Stimulated activated CD8-positive, alpha-beta memory T cell treated with anti-CD3 and anti-CD28 coated beads, Interleukin-12 subunit alpha, Interleukin-12 subunit beta, amount 100 ng/mL, for 24 hours (primary cell): Measurements from ENCODE around the gene PAX2.

Source experiments
- DNase-seq: peaks from one replicate; pipeline ENCODE4 v3.0.0-alpha.2; 2020; ENCODE audit errors: extremely low read depth

The PAX2 gene

DNA sequence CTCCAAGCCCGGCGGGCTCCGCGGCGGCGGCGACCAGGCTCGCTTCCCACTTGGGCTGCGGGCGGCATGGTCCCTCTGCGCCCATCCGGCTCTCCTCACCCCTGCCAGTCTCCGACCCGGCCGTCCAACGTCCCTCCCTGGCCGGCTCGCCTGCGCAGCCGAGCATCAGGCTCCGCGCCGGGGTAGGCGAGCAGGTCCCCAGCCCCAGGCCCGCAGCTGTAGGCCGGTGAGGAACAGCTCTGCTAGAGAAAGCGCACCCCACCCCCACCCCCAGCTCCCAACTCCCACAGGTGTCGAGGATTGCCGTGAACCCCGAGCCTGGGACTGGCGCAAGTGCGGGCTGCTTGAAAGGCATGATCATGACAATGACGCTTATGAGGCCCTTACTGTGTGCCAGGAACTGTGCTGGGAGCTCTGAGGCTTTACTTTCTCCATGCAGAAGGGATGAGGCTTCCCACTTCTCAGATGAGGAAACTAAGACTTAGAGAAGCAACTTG, 20.8 kb upstream of the PAX2 start:
- no peak for DNase-seq

DNA sequence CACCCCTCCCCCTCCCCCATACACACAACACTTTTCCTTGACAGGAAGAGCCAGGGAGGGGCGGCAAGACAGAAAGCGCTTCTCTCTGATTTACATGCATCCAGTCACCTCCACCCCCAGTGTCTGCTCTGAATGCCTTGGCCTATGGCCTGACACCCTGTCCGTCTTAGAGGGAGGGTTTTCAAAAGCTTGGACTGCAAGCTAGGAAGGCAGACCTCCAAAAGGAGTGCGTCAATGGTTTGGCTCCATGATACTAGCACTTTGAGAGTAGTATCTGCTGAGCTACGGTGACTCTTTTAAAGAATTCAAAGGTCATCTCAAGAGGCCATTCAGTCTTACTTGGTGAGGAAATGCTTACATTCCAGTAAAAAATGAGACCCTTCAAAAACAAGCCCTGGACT, 20.3 kb upstream of the PAX2 start:
- DNase-seq = no peak

DNA sequence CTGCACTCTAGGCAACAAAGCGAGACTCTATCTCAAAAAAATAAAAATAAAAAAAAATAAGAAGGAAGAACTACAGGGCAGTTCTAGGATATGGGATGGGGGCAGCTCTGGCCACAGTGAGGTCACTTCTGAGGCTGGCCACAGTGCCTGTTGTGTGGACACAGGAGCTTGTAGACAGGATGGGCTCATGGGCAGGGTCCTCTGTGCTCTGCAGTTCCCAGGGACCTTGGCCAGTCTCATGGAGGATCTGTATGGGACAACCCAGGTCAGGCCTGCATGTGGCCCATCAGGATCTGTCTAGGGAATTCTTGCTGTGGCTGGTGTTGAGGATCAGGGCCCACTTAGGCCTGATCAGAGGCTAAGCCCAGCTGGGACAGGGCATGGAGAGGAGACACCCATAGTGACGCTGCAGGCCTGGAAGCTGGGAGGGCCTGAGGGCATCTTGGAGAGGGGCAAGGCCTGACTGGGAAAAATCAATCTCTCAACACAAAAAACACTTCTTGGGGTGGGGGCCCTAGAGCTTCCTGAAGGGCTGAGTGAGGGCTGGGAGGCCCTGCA, 19.4 kb upstream of the PAX2 start:
- DNase-seq = no peak

DNA sequence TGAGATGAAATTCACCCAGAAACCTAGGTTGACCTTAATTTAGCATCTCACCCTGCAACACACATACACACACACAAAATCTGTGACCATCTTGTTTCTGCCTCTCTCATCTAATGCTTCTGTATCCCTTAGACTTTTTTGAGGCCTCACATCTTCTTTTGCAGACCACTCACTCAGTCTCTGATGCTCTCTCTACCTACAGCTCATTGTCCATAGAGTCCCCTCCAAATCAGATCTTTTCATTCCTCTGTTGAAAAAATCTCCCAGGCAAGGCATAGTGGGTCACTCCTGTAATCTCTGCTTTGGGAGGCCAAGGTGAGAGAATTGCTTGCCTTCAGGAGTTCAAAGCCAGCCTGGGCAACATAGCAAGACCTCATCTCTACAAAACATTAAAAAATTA, 17.6 kb upstream of the PAX2 start:
- DNase-seq = no peak

DNA sequence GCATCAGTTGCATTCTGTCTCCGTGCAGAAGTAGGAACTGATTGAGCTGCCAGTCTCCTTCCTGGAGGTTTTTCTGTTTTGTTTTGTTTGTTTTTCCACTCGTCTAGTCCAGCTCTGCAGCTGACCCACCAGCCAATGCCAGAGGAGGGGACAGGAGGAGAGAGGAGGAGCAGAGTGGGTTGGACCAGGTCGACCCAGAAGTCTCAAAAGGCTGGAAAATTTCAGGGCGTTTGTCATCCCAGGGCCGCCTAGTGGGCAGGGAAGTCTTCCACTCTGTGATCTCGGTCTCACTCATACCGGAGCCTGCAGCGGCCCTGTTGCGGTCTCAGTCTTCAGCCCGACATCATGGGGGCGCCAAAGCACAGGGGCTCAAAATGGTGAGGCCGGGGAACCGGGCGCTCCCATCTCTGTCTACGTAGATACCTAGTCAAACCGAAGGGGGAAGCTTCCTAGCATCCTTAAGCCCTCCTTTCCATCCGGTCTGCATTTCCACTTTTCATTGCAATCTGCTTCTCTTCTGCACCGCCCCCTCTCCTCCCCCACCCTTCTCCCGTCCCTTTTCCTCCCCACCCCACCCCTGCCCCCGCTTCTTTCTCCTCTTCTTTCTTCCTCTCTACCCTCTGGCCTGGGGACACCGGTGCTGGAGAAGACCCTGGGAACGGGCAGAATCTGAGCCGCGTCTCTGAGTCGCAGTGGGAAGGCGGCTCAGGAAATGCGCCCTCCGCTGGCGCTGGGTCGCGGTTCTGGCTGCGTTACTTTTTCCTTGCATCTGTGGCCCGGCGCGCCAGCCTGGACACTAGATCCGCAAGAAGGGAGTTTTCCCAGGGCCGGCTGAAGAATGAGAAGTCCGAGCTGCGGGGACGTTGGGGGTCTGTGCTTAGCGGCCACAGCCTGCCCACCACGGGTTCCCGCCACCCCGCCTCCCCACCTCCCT, 16.2 kb upstream of the PAX2 start:
- DNase-seq = no peak

DNA sequence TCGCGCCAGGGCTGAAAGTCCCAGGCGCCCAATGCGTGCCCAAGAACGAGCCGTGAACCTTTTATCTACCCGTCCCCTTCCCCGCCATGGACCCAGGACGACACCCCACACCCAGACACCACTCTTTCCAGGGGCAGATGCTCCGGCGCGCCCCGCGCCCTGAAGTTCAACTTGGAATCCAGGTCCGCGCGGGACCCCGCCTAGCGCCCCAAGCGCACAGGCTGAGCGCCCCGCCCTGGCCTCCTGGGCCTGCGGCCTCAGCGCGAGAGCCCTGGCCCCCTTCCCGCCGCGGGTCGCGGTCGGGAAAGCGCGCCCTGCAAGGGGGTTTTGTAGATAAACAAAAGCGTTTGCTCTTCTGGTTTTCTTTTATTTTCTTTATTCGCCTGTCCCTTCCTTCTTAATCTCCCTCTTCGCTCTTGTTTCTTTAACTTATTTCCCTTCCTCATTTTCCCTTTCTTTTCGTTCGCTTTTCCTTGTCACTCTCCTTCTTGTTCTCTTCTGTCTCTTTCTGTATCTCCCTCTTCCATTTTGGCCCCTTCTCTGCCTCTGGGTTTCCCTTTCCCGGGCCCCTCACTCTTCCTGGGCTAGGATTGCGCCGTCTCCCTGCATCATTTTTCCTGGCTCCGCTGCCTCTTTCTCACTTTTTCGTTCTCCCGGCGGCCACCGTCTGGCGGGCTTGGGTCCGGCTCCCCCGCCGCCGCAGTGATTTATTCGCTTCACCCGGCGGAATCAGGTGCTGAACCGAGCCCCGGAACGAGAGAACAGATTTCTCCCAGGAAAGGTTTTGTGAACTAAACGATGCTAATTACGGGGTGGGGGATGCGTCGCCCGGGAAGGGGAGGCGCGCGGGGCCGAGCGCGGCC, 15.3 kb upstream of the PAX2 start:
- no peak for DNase-seq

DNA sequence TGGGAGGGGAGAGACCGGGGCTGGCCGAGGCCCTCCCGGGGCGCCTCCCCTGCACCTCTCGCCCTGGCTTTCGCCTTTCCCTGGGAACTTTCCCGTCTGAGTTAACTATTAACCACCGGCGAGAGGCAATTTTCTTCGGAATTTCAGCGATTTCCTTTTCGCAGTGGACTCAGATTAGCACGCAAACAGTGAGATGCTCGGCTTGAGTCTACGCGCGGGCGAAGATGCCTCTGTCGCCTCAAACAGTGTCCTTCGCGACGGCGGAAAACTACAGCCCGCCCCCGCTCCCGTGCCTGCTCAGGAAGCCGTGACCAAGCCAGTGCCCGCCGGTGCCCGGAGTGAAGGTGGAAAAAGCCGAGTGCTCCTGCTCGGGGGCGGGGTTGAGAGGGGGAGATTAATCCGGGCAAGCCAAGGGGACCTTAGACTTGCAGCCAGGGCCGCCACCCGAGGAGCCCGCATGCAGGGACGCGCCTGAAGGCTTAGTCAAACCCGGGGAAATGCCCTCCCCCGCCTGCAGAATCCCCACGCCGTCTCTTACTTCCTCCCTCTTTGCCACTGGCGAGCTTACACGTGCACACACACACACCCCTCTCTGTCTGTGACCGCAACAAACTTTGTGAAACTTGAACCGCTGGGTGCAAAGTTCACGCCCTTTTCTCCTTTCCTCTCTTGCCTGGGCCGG, 14.5 kb upstream of the PAX2 start:
- no peak for DNase-seq

DNA sequence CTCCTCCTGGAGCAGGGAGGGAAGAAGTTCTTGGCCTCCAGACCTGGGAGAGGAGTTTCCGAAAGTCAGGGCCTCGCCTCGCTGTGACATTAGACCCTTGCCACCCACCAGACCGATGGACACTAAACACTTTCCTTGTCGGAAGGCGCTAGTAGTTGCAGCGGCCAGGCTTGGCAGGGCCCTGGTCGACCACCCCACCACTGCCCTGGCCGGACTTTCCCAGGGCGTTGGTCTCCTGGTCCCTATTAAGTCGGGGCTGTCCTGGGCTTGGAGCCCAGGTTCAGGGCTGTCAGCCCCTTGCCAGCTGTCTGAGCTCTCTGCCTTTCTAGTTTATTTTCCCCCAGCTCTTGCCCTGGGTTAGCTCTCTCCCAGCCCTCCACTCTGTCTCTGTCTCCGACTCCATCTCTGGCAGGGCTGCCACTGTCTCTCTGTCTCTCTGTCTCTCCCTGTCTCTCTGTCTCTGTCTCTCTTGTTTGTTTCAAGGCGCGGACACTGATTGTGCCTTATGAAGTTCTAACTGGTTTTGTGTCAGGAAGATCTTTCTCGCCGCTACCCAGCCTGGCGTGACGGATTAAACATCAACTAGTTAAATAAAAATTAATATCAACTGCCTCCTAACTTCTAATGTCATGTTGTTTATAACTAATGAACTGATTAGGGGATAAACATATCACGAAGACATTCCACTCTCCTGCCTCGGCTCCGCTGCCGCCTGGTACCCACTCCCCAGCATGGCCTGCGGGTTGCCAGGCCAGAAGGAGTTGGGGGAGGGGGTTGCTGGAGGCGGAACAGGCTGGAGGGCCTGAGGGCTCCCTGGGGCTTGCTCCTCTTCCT, 13.8 kb upstream of the PAX2 start:
- no peak for DNase-seq

DNA sequence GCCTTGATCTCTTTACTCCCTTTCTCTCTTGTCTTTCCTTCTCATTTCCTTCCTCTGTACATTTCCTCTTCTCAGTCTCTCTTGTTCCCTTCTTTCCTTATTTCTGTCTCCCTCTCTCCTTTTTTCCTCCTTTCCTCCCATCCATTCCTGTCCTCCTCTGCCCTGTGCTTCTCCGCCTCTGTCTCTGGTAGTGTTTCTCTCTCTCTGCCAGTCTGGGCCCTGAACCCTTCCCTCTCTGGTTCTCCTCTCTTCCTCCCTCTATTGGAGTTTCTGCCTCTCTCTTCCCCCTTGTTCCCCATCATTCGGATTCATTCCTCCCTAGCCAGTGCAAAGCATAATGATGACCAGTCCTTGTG, 13.2 kb upstream of the PAX2 start:
- no peak for DNase-seq

DNA sequence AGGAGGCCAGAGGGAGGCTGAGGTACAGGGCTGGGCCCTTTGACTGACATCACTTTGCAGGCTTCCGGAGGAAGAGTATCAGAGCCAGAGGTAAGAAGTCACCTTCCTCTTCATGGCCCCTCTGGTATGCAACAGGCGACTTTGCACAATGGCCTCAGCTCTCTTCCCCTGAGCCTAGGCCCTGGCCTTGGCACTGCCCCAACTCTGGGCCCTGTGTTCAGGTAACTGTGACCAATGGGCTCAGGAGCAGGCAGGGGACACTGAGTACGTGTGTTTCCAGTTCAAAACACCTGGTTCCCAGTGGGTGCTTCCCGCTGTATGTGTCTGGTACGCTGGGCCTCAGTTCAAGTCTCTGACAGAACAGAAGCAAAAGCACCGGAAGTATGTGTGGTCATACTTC, 12.1 kb upstream of the PAX2 start:
- no peak for DNase-seq

DNA sequence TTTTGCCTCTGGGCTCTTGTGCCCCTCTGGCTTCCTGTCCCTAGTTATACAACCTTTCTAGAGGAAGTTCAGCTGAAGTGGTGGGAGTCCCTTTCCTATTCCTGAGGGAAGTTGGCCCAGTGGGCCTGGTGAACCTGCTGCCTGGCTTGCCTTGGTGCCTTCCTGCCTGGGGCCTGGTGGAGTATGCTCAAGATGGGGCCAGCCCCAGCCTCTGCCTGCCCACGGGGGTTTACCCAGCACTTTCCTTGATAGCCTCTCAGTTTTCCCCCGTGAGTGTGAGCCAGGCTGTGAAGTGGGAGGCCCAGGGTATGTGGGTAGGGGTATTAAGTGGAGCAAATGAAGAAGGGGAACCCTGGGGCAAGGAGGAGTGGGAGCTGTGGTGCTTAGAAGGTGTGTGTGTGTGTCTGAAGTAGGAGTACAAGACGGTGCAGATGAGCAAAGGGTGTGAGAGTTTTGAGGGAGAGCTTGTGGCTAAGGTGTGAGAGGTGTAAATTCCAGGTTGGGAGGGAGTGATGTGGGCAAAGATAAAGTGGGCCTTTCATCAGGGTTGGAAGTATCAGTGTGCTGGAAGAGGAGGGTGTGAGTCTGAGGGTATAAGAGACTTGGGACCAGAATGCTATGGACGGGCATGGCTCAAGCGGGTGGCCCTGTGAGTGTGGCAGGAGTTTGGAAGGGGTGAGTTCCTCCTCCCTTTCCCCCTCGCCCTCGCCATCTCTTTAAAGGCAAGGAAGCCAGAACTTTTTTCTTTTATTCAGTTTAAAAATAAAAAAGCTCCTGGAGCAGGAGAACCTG, 10.9 kb upstream of the PAX2 start:
- DNase-seq = no peak

DNA sequence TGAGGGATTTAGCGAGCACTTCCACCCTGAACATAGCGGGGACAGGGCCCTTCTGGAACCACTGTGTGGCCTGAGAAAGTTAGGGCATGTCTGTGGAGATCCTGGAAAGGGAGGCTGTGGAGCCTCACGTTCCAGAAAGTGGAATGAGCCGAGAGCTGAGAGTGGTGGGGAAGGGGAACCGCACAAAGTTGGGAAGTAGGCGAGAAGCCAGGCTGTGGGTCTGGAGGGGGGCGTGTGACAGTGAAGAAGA, 10.4 kb upstream of the PAX2 start:
- DNase-seq = no peak

DNA sequence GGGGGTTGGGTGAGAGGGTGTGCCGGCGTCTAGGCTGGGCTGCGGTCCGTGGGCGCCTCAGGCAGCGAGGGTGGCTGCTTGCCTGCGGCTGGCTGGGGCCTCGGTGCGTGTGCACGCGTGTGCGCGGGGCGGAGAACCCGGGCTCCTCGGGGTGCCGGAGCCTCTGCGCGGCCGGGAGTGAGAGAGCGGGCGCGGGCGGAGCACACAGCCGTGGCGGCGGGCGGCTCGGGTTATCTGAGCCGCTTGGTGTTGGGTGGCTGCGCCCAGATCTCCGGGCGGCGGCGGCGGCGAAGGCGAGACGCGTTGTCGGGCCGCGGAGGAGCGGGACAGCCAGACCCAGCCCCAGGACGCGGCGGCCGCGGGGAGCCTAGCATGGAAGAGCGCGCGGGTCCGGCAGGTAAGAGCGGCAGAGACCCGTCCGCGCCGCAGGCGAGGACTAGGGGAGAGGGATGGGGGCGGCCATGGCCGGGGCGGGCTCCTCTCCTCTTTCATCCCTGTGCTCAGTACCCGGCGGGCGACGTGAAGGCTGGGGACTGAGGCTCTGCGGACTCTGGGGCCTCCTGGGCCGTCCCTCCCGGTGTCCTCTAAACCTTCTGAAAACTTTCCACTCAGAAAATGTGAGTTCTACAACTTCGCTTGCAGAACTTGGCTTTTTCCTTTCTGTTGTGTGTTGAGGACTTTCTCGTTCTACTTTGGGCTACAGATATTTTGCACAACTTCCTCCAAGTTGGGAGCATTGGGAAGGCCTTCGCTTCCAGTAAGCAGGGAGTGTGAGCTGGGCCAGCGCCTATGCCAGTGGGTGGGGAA, 9.8 kb upstream of the PAX2 start:
- DNase-seq = no peak

DNA sequence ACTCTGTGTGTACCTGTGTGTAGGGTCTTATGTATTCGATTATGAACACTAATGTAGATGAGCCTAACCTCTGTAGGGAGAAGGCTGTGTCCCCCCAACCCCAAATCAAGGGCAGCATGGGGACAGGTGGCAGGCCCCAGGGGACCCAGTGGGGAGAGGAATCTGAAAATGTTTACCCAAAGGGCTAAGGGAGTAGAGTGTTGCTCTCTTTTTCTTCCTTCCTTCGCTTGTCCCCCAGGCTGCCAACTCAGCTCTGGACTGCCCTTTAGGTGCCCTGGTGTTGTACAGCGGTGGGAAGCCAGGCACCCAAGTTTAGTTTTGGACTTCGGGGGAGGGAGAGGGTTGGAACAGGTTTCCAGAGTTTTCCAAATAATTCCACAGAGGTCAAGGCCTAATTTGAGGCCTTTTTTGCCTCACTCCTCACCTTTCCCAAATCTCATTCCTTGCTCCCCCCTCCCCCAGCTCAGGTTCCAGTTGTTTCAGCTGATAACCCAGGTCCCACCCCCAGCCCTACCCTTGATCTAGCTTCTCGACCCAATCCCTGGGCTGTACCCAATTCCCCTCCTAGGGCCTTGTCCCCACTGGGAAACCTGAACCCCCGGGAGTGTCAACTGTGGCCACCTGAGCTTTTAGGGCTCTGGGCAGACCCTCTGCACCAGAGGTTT, 9.1 kb upstream of the PAX2 start:
- DNase-seq = no peak

DNA sequence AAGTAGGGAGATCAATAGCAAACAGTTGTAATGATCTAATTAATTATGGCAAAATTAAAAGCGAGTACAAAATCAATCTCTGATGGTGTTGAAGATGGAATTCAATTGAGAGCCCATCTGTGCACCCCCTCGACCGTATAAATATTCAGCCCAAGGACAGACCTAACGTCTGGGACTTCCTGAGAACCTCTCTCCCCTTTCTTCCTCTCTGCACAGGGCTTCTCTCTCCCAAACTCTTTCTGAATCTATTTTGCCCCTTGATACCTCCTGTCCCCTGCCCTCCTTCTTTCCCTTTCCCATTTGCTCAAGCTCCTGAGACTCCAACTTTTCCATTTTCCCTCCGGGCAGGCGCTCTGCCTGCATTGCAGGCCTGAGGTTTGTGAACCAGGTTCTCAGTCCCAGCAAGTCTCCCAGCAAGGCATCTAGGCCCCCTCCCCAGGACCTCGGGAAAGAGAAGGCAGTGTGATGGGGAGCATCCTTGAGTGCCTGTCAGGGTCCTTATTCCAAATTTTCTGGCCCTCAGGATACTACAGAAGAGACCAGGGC, 8.5 kb upstream of the PAX2 start:
- DNase-seq = no peak

DNA sequence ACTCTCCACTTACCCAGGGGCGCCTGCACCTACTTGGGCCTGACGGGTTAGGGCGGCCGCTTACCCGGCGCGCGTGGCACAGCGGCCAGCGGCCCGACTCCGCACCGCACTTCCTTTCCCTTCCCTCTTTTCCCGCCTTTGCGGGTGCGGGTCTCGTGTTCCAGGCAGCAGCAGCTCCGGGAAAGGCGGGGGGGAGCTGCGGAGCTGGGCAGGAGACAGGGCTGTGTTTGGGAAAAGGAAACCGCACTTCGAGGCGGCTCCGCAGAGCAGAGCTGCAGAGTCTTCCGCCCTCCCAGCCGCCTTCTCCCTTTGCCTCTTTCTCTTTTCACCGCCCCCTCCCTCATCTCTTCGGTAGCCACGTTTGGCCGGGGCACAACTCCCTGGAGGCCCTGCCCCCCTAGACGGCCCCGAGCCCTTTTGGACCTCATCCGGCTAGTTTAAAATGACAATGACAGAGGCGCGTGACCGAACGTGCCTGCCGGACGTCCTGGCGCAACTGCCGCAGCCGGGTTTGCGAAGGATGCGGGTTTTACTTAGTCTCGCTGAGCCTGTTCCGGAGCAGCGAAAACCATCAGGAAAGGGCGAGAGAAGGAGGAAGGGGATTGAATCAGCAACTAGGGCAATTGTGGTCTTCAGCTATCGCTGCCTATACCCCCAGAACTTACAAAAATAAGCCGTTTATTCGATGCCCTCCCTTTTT, 7.9 kb upstream of the PAX2 start:
- DNase-seq = no peak

DNA sequence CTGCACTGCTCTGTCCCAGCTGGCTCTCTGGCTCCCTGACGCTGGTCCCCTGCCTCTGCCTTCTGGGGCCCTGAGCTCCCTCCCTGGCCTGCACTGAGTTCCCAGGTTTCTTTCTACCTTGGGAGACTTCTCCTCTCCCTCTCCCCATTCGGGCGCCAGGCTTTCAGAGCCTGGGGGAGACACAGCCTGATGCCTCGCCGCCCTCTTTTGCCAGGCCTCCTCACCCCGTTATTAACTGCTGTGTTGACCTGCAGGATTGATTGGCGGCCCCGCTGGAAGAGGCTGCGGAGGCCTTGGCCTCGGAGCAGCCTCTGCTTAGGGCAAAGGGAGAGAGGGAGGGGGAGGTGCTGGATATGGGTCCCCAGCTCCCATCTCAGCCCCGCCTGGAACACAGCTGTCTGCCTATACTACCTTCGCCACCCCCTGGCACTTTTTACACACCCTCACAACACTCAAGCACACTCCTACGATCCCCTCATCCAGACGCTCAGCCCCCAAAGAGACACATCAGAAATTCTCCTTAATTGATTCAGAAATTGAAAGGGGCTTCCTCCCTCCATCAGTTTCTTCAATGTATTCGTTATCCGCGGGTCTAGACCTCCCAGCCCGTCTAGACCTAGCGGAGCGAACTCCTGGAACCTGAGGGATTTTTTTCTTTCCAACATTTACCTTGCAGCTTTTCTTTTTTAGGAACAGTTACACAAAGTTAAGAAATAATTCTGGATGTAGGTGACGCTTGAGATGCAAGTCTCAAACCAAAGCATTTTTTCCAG, 7.1 kb upstream of the PAX2 start:
- no peak for DNase-seq
